CD4-positive, alpha-beta T cell treated with Interleukin-4 for 1 hour (primary cell): ENCODE measurements around the gene MTA1.

ENCODE experiments used
- DNase-seq, 2 donors: peaks; one replicate each; pipeline ENCODE4 v3.0.0-alpha.2; 2020 to 2022

MTA1 gene

GRCh38 chr14:105447651-105448640, 28.3 kb downstream of the MTA1 start:
- no peak for DNase-seq

- peak; percentile 72 to 73 for DNase-seq
These were observed 29.1 kb downstream of the MTA1 start for GRCh38 chr14:105448706-105449111.

- DNase-seq: no peak
These were observed 29.9 kb downstream of the MTA1 start for GRCh38 chr14:105449276-105450122.

- DNase-seq: no peak
These were observed 30.5 kb downstream of the MTA1 start for GRCh38 chr14:105450123-105450505.

GRCh38 chr14:105450864-105451720, 31.5 kb downstream of the MTA1 start:
- DNase-seq: no peak

- no peak for DNase-seq
These were observed 33.3 kb downstream of the MTA1 start for GRCh38 chr14:105452963-105453362.

- no peak for DNase-seq
These were observed 34.2 kb downstream of the MTA1 start for GRCh38 chr14:105453847-105454246.

- no peak for DNase-seq
These were observed 35.5 kb downstream of the MTA1 start for GRCh38 chr14:105455086-105455640.

GRCh38 chr14:105455766-105456660, 36.4 kb downstream of the MTA1 start:
- no peak for DNase-seq

- DNase-seq: no peak
These were observed 37.4 kb downstream of the MTA1 start for GRCh38 chr14:105456736-105457617.

GRCh38 chr14:105458010-105458409, 38.4 kb downstream of the MTA1 start:
- no peak for DNase-seq

- DNase-seq: no peak
These were observed 38.9 kb downstream of the MTA1 start for GRCh38 chr14:105458571-105458970.

- DNase-seq: no peak
These were observed 40.5 kb downstream of the MTA1 start for GRCh38 chr14:105460116-105460515.

- DNase-seq: no peak
These were observed 41.0 kb downstream of the MTA1 start for GRCh38 chr14:105460616-105461015.

- DNase-seq: no peak
These were observed 42.3 kb downstream of the MTA1 start for GRCh38 chr14:105461903-105462302.

GRCh38 chr14:105464501-105464900, 44.9 kb downstream of the MTA1 start:
- DNase-seq: no peak

GRCh38 chr14:105465209-105466031, 45.8 kb downstream of the MTA1 start:
- no peak for DNase-seq

GRCh38 chr14:105466531-105467248, 47.1 kb downstream of the MTA1 start:
- no peak for DNase-seq
